GM19025 (cell line): ENCODE data around the gene OSTN.
"Not testable (repeated sequence)": the region's sequence is repeated elsewhere in the genome, so short reads cannot be mapped to it uniquely, and the experiment has no call there.

Source experiments
- ATAC-seq: cut with Tn5 transposase; IDR thresholded peaks from one replicate; pipeline ENCODE4 v1.9.1; 2021; ENCODE audit warnings: mild to moderate bottlenecking, low read depth, moderate library complexity; ENCODE audit not compliant: unreplicated experiment

OSTN gene

GRCh38 chr3:191261304-191261638, 62.2 kb downstream of the OSTN start:
- ATAC-seq = no peak

GRCh38 chr3:191262650-191263049, 63.6 kb downstream of the OSTN start:
- no peak for ATAC-seq

- peak; percentile 80 for ATAC-seq
These were observed 64.3 kb downstream of the OSTN start for GRCh38 chr3:191263365-191263764.

GRCh38 chr3:191263850-191264249, 64.8 kb downstream of the OSTN start:
- no peak for ATAC-seq

GRCh38 chr3:191268737-191269136, 69.7 kb downstream of the OSTN start:
- no peak for ATAC-seq

GRCh38 chr3:191269289-191270085, 70.4 kb downstream of the OSTN start:
- peak; percentile 57 for ATAC-seq

- ATAC-seq = not testable (repeated sequence)
These were observed 76.2 kb downstream of the OSTN start for GRCh38 chr3:191275244-191275643.

GRCh38 chr3:191275751-191276150, 76.7 kb downstream of the OSTN start:
- no peak for ATAC-seq

GRCh38 chr3:191280111-191280510, 81.1 kb downstream of the OSTN start:
- no peak for ATAC-seq

GRCh38 chr3:191280882-191281281, 81.8 kb downstream of the OSTN start:
- ATAC-seq = no peak

- no peak for ATAC-seq
These were observed 83.5 kb downstream of the OSTN start for GRCh38 chr3:191282251-191283185.

GRCh38 chr3:191283400-191283799, 84.4 kb downstream of the OSTN start:
- no peak for ATAC-seq

- ATAC-seq = peak; percentile 84
These were observed 91.4 kb downstream of the OSTN start for GRCh38 chr3:191290311-191291025.

GRCh38 chr3:191292243-191293015, 93.4 kb downstream of the OSTN start:
- no peak for ATAC-seq

- ATAC-seq = no peak
These were observed 95.2 kb downstream of the OSTN start for GRCh38 chr3:191294291-191294690.

GRCh38 chr3:191296041-191296541, 97.0 kb downstream of the OSTN start:
- ATAC-seq = peak; percentile 78

GRCh38 chr3:191298846-191299245, 99.8 kb downstream of the OSTN start:
- no peak for ATAC-seq

- peak; percentile 26 for ATAC-seq
These were observed 101.4 kb downstream of the OSTN start for GRCh38 chr3:191300422-191300821.

GRCh38 chr3:191301017-191301416, 102.0 kb downstream of the OSTN start:
- peak; percentile 64 for ATAC-seq
